ENCODE results near the gene NEUROD2.

Gene NEUROD2

GRCh38 chr17:39602533-39603303, 5.0 kb downstream of the NEUROD2 start:
- DNase-seq (ENCODE audit: low read depth): no peak
- no peak for TF ChIP-seq CTCF (conservative IDR thresholded peaks at IDR 0.05; ENCODE audit: control insufficient read depth, insufficient read depth, low read depth, low read length)
- no peak overlapping the region for H3K4me3 ChIP-seq (ENCODE audit: control insufficient read depth, low read depth, low read length)

- no peak for DNase-seq (ENCODE audit: low read depth)
- no peak overlapping the region for H3K4me3 ChIP-seq (ENCODE audit: control insufficient read depth, low read depth, low read length)
Measured at GRCh38 chr17:39601758-39602532, 5.8 kb downstream of the NEUROD2 start.

GRCh38 chr17:39600997-39601597, 6.6 kb downstream of the NEUROD2 start:
- H3K4me3 ChIP-seq (ENCODE audit: control insufficient read depth, low read depth, low read length): no peak overlapping the region
- no peak for DNase-seq (ENCODE audit: low read depth)
- TF ChIP-seq CTCF (conservative IDR thresholded peaks at IDR 0.05; ENCODE audit: control insufficient read depth, insufficient read depth, low read depth, low read length): no peak

More at GRCh38 chr17:39601758-39602532, 5.8 kb downstream of the NEUROD2 start:
- no peak for TF ChIP-seq CTCF (conservative IDR thresholded peaks at IDR 0.05; ENCODE audit: control insufficient read depth, insufficient read depth, low read depth, low read length)

GRCh38 chr17:39600288-39600996, 7.3 kb downstream of the NEUROD2 start:
- DNase-seq (ENCODE audit: low read depth): no peak
- H3K4me3 ChIP-seq (ENCODE audit: control insufficient read depth, low read depth, low read length): no peak overlapping the region
- no peak for TF ChIP-seq CTCF (conservative IDR thresholded peaks at IDR 0.05; ENCODE audit: control insufficient read depth, insufficient read depth, low read depth, low read length)

- no peak for TF ChIP-seq CTCF (conservative IDR thresholded peaks at IDR 0.05; ENCODE audit: control insufficient read depth, insufficient read depth, low read depth, low read length)
- DNase-seq (ENCODE audit: low read depth): no peak
- H3K4me3 ChIP-seq (ENCODE audit: control insufficient read depth, low read depth, low read length): no peak overlapping the region
Measured at GRCh38 chr17:39599665-39600231, 8.0 kb downstream of the NEUROD2 start.
